GM18505 (cell line): ENCODE measurements around the gene MRPS11.

Source experiments
- ATAC-seq: cut with Tn5 transposase; IDR thresholded peaks from one replicate; pipeline ENCODE4 v1.9.1; 2021; ENCODE audit not compliant: unreplicated experiment
- POLR2A ChIP-seq: IDR thresholded peaks from 4 replicates; pipeline ENCODE4 v1.6.1; 2011; ENCODE audit warnings: borderline replicate concordance; ENCODE audit not compliant: insufficient read depth, insufficient read length; ENCODE audit errors: extremely low read depth

The MRPS11 gene

GRCh38 chr15:88526247-88526879 lies 58.9 kb downstream of the MRPS11 start:
- no peak for TF ChIP-seq POLR2A

DNA sequence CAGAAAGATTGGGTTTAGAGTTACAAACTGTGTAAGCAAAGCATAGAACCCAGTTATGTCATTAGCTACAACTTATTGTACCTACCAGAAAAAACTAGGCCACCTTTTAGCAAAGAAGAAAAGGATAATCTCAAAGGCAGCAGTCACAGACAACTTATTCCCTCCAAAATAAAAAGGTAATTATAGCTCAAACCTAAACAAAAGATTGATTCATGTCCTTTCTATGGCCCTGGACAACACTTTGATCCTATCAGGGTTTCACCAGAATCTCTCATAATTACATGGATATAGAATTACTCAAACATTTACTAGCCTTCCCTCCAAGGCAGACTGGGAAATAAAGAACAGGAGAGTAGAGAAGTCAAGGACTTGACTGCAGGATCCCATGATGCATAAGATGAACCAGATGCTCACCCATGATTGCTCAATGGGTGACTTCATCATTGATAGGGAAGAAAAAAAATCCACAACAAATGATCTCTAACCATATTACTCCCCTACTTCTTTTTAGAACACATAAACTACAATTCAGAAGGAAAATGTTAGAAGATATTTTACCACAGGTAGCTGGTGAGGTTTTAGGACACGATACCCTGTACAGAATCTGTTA lies 61.6 kb downstream of the MRPS11 start:
- no peak for TF ChIP-seq POLR2A
- no peak for ATAC-seq

More at GRCh38 chr15:88526247-88526879, 58.9 kb downstream of the MRPS11 start:
- no peak for ATAC-seq
